ENCODE measurements around the gene C10orf67.
"Not testable (repeated sequence)": the region's sequence is repeated elsewhere in the genome, so short reads cannot be mapped to it uniquely, and the experiment has no call there.

Gene C10orf67

DNA sequence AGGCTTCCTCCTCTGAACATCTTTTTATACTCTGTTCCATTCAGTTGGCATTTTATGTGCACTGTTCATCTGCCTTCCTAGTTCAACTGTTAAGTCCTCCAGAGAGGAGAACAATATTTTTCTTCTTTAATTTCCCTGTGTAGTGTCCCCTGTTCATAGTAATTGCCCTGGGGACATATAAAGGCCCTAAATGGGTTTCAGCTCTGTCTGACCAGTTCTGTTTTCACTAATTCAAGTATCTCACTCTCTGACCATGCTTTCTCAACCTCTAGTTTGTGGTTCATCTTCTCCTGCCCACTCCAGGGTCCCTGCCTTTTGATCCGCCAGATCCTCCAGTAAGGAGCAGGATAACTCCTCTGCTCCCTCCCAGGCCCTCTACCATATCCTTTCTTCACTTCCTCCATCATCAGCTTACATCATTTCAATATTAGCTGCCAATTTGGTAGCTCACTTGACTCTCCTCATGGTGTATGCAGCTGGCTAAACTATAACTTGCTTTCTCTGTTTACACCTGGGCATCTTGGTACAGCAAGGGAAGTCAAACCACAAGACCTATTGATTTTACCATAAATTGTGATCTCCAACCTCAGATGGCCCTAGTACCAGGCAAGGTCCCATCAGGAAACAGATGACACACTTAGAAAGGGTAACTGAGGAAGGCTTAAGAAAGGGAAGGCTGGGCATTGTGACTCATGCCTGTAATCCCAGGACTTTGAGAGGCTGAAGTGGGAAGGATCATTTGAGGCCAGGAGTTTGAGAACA, 17.7 kb upstream of the C10orf67 start:
- DNase-seq = no peak

DNA sequence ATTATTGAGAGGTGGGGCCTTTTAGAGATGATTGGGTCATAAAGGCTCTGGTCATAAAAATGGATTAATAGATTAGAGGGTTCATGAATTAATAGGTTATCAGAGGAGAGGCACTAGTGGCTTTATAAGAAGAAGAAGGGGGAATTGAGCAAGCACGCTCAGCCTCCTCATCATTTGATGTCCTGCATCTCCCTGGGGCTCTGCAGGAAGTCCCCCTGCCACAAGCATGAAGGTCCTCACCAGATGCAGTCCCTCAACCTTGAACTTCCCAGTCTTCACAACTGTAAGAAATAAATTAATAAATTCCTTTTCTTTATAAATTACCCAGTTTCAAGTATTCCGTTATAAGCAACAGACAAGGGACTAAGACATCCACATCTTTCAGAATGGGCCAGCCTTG, 17.1 kb upstream of the C10orf67 start:
- DNase-seq = no peak

DNA sequence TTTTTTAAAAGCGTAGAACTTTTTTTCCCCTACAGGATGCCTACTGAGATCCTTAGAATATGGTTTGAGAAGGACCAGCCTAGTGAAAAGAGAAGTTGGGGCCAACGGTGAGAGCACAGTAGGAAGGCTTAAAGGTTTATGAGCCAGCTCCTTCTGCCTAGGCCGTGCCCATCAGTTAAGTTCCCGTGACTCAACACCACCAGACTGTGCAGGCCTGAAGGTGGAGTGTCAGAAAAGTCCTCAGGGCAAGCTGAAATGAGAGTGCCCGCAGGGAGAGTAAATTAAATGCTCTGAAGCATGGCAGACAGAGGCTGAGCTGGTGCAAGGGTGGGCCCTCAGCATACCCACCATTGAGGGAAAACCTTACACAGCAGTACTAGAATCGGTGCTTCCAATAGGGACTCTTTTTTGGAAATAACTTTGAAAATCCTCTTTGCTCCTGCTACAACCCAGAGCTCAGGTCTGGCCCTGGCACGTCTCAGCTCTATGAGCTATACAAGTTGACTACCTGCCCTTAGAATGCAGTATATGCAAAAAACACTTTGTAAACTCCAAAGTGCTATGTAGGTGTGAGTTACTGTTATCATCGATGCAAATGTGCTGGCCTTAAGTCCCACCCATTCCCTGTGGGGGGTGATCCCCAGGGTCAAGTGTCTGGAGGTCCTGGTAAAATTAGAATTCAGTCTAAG, 15.2 kb upstream of the C10orf67 start:
- DNase-seq = no peak

DNA sequence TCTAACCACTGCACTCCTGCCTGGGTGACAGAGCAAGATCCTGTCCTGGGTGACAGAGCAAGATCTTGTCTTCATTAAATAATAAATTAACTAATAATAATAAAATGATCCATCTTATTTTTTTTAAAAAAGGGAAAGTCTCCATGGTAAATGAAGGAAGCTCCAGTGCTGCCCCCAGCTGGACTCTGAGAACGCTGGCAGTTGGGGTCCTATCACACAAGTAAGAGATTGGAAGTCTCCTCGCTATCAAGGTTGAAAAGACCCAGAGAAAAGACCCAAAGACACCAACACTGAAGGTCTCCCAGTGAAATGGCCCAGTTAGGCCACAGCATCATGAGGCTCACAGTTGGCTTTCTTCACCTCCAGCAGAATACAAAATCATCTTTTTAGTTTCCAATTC, 13.8 kb upstream of the C10orf67 start:
- DNase-seq = no peak

DNA sequence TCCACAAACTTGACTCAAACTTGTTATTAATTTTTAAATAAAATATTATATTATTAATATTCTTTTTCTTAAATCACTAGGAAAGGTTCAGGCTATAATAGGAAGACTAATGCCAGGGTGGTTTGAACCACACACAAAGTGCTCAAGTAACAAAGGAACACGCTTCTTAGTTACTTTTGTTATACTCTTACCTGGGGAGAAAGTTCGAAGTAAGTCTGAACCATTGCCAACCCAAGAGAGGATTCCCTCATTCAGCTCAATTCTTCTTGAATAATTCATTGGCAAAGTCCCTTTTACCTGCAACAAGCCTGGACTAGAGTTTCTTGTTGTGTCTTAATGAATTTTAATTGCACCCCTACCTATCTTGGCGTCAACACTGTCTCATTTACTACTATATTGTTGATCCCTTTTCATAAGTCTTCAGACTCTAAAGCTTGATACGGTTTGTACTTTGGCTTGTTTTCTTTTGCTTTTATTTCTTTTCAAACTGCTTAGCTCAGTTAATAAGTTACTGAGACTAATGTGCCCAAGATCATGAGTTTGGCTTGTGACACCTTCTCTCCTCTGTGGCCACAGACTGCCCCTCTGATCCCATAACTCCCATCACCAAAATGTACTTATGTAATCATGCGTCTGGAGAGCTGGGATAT, 10.2 kb upstream of the C10orf67 start:
- no peak for DNase-seq

DNA sequence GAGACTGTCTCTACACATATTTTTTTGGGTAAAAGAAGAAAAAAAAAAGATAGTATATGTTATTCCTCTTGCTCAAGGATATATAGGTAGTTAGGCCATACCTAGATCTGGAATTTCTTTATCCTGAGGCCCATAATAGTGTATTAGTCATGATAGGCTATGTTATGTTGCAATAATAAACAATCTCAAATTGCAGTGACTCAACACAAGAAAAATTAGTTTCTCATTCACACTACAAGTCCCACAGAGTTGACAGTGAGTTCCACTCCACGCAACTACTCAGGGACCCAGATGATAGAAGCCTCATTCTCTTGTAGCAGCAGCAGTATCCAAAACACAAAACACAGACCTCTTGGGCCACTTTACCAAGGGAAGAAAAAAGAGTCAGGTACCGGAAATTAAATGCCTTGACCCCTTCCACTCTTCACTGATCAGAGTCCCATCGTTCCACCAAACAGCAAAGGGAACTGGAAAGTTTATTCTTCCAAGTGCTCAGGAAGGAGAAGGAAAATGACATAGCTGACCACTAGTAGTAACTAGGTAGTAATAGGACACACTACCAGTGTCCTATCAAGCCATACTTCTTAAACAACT, 7.4 kb upstream of the C10orf67 start:
- DNase-seq = peak; percentile 63

DNA sequence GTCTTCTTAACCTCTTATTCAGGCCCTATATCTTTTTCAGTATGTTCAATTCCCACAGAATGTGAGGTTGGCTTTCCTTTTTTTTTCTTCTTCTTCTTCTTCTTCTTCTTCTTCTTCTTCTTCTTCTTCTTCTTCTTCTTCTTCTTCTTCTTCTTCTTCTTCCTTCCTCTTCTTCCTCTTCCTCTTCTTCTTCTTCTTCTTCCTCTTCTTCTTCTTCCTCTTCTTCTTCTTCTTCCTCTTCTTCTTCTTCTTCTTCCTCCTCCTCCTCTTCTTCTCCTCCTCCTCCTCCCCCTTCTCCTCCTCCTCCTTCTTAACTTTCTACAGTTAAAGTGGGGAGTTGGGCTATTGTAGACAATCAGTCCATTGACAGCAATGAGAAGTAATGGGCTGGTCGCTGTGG, 6.1 kb upstream of the C10orf67 start:
- DNase-seq = not testable (repeated sequence)

DNA sequence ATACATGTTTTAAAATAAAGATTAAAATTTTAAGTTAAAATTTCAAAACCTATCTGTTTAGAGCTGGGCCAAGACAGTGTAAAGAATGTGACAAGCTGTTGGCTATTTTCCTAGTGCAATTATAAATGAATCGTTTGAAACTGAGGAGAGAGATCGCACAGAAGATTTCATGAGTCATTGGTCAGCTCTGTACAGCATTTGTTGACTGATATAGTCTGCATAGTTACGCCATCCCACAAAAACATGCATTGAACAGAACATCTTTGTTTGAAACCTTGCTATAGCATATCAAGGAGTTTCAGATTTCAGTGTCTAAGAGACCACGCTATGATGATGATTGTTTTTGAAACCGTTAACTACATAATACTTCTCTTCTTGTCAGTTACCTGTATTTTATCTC, 1.3 kb upstream of the C10orf67 start:
- peak; percentile 87 for DNase-seq

DNA sequence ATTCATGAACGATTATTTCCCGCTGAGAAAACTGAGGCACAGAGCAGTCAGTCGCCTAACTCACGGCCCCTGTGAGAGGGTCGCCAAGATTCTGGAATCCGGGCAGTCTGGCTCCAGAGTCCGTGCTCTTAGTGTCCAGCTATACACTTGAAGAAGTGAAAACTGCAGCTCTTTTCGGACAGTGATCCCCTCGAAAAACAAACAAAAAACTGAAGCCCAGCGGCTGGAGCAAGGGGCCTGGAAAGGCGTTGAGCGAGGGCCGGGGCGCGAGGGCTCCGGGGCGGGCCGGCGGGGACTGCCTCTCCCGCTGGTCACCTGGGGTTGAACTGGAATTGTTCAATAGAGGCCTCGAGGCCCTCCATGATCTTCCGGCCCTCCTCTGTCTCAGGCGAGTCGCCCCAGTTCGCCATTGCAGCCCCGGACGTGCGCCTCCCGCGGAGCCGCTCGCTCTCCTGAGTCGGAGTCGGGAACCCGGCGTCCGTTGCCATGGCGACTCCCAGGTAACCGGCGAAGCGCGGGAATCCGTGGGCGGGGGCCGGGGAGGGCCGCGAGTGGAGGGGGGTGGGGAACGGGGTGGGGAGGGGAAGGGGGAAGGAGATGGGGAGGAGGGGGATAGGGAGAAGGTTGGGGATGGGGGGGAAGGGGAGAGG, 881 bp downstream of the C10orf67 start:
- no peak for DNase-seq

DNA sequence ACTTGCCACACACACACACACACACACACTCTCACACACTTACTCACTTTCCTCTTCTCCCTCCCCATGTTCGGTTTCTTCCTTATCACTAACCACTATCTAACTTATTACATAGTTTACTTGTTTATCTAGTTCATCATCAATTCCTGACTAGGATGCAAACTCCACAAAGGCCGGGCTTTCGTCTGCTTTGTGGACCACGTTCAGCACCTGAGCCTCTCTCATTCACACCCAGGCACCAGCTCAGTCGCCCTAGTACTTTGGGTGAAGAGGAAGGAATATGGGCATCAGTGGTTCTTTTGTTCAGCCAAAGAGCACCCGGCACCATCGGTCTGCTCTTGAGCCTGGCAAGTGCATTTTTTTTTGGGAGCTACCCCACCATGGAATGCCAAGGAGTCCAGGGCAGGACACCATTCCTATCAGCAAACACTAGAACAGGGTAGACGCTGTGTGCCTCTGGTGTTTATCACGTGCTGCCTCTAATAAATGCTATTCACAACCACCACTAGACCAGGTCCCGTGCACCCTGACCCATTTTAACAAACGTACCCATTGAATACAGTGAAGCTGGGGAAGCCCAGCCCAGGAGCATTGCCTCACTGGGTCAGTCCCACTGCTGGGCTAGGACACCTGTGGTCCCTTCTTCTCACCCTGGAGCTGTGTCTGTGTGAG, 2.2 kb downstream of the C10orf67 start:
- no peak for DNase-seq

DNA sequence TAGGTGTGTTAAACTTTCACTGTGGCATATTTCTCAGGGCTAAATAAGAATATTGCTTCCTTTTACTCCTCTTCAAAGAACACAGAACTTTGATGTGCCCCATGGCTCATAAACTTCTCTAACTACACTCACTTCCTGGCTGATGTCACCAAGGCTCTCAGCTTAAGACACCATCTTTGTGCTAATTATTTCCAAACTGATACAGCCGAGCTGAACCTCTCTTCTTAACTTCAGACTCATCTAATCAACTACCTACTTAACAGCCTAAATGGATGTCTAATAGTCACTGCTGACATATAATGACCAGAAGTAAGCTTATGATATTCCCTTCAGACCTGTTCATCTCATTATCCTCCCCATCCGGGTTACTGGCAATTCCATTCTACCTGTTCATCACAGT, 3.6 kb downstream of the C10orf67 start:
- no peak for DNase-seq

DNA sequence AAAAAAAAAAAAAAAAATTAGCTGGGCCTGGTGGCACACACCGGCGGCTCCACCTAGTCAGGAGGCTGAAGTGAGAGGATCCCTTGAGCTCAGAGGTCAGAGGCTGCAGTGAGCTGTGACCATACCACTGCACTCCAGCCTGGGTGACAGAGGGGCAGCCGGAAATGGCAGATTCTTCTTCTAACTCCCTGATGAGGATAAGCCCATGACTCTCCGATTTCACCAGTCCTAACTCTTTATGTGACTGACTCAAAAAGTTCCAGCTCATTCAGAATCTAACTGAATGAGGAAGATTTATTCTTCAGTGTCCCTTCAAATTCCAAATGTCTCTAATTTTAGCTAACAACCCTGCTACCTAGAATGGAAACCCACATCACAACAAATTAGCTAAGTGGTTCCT, 4.2 kb downstream of the C10orf67 start:
- DNase-seq = no peak

DNA sequence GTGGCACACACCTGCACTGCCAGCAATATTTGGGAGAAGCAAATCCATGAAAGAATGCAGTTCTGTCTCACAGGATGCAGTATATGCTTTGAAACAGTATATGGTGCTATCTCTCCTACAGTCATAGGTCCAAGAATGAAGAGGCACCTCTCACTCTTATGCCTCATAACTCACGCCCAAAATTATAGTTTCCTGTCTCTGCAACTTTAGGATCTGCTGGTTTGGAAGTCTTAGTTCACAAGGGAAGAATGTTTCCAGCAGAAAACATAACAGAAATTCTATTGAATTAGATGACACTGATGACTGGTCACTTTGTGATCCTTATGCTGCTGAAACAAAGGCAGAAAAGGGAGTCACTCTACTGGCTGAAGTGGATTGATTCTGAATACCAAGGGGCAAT, 5.7 kb downstream of the C10orf67 start:
- DNase-seq = peak; percentile 50

DNA sequence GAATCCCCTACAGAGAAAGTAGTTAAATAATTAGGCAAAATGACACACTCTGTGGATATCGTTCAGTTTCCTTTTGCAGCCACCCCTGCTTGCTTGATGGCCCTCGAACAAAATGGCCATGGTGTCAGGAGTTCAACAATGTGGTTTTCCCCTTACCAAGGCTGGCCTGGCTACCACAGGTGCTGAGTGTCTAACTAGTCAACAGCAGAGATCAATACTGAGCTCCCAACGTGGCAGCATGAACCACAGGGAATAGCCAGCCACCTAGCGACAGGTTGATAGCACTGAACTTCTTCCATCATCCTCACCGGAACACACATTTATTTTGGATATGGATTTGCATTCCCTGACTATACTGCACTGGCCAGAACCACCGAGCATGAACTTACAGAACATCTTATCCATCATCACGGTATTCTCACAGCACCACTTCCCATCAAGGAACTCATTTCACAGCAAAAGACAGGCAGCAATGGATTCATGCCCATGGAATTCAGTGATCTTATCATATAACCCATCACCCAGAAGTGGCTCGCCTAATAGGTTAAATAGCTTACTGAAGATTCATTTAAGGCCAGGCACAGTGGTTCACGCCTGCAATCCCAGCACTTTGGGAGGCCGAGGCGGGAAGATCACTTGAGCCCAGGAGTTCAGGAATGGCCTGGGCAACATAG, 6.3 kb downstream of the C10orf67 start:
- peak; percentile 85 for DNase-seq

DNA sequence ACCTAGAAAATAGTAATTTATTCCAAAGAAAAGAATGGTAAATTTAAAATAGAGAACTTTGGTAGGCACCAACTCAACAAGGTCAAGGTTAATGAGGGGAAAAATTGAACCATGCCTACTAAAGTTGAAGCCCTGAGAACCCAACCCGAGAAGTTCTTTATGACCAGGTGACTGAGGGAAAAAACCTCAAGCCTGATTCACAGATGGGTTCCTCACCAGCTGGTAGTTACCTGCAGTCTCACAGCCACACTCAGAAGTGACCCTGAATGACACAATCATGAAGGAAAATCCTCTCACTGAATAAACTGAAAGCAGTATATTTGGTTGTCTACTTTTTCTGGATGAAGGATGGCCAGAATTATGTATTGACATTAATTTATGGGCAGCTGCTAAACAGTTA, 7.0 kb downstream of the C10orf67 start:
- no peak for DNase-seq

DNA sequence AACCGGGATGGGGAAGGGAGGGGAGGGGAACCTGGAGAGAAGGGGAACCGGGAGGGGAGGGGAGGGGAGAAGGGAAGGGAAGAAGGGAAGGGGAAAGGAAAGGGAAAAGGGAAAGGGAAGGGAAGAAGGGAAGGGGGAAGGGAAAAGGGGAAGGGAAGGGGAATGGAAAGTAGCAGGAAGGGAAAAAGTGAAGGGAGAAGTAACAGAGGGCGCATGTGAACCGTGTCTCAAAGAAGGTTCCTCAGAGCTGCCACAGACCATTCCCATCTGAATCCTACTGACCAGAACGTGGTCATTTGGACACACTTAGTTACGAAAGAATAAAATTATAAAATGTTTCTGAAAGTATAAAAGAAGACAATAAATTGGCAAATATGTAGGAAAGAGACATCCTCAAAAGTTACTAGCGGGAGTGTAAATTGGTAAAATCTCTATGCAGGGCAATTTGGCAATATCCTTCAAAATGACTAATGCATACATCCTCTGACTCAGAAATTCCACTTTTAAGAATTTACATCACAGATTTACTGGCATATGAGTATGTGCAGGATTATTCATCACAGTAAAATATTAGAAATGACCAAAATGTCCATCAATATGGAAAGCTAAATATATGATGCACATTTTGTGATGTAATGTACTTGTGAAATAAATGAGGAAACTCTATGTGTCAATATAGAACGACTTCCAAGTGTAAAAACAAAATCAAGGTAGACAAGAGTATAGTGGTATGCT, 12.9 kb downstream of the C10orf67 start:
- peak; percentile 77 for DNase-seq

DNA sequence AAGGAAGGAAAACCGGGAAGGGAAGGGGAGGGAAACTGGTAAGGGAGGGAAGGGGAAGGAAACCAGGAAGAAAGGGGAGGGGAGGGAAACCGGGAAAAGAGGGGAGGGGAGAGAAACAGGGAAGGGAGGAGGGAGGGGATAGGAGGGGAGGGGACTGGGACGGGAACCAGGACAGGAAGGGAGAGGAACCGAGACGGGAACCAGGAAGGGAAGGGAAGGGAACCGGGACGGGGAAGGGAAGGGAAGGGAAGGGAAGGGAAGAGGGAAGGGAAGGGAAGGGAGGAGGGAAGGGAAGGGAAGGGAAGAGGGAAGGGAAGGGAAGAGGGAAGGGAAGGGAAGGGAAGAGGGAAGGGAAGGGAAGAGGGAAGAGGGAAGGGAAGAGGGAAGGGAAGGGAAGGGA, 13.6 kb downstream of the C10orf67 start:
- no peak for DNase-seq

DNA sequence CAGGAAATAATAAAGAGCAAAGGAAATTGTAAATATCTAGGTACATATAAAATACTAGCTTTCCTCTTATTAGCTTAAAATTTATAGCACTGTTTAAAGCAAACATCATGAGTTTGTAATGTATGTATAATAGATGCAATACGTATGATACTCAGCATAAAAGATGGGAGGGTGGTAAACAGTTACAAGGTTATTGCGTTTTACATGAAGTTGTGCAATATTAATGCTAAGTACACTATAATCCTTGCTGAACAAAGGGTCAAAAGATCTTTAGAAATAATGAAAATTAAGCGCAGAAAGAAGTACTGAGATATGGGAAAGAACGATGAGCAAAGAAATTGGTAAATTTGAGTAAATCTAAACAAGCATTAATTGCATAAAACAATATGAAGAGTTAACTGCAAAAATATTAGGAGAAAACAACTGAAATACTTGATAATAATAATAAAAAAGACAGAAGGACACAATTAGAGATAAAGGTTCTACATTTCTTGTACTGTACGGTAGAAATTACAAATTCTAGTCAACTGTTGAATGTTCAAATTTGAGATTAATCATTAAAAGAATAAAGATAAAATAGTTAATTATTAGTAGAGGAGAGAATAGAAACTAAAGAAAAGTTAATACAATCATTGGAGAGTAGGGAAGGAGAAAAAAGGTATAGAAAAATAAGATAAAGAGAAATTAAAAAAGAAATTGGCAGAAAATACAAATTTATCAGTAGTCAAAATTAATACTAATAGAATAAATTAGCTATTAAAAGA, 17.9 kb downstream of the C10orf67 start:
- DNase-seq = no peak

DNA sequence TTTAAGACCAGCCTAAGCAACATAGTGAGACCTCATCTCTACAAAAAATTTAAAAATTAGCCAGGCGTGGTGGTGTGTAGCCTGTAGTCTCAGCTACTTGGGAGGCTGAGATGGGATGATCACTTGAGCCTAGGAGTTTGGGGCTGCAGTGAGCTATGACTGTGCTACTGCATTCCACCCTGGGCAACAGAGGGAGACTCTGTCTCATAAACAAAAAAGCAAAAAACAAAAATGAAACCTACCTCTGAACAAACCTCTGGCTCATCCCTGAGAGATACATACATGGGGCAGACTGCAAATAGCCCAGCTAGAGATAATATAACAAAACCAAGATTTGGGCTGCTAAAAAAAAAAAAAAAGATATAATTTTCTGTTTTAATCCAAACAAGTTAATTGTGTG, 19.5 kb downstream of the C10orf67 start:
- no peak for DNase-seq

DNA sequence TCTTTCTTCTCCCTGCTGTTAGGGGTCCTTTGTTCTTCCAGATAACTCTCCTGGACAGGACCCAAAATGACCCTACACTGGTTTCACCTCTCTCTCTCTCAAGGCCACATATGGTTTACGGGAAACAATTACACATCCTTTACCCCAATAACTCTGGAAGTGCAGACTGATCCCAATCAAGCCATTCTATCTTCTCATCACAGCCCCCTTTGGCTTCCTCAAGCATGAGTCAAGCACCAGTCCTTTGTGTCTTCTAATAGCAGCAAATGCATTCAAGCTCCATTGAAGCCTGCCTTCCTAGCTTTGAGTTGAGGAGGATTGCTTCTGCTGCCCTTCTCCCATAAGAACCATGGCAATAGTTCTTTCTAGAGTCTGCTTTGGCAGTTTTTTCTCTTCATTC, 20.2 kb downstream of the C10orf67 start:
- DNase-seq = no peak

DNA sequence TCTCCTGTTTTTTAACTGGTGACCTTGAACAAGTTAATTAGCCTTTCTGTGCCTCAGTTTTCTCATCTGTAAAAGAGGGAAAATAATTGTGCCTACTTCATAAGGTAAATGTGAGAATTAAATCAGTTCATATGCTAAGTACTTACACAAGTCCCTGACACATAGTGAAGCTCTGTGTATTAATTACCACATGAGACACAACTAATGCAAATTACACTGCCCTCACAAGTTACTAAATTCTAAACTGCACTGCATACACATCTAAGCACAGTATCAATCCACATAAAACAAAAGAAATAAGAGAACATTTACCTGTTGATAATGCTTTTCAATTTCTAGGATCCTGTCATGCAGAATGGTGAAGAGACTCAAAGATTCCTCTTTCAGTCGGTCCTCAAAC, 22.5 kb downstream of the C10orf67 start:
- DNase-seq = no peak
